HepG2 (cell line): ENCODE results near the gene APLF. TPM values are rescaled to one million over a fixed set of nuclear protein-coding genes. Genes with fewer than 3 reads are reported as not detected.

Experiments used
- ATAC-seq: fragments of 200-7000 bp; cut with Tn5 transposase; 3 replicates; pipeline ENCODE4 v1.9.1; 2020; ENCODE audit warnings: mild to moderate bottlenecking, moderate library complexity
- BruUV-seq: library from RNA; stranded (reverse); fragments of 400-500 nt; replicated peaks from 2 replicates; lab custom pipeline; 2021; lab: Mats Ljungman, UMichigan
- CTCF ChIA-PET: fragments of 300-600 bp; formaldehyde crosslinking; extraction: SDS; loops from one replicate; lab custom pipeline; 2021; ENCODE audit warnings: low total read pairs, inconsistent platforms, low intra/inter-chr PET ratio; lab: Yijun Ruan, JAX
- POLR2A ChIA-PET: fragments of 350-600 bp; sonication (Branson Sonifier 250); formaldehyde crosslinking; loops from one replicate; lab custom pipeline; 2020; ENCODE audit warnings: antibody characterized with exemption, inconsistent platforms; lab: Yijun Ruan, JAX
- DNase-seq: peaks from one replicate; pipeline ENCODE4 v3.0.0-alpha.2; 2015; ENCODE audit warnings: low spot score
- FAIRE-seq: peaks from 3 replicates; lab custom pipeline; 2011; peaks lifted over from hg19 to GRCh38; lab: Jason Lieb, UNC
- H2AFZ ChIP-seq: one replicate; pipeline ENCODE4 v1.6.1; 2011; ENCODE audit warnings: low read length, inconsistent platforms
- H3K27ac ChIP-seq: fragments of 300-600 bp; 3 replicates; pipeline ENCODE4 v1.8.0; 2011; ENCODE audit warnings: mixed run types, mild to moderate bottlenecking, mixed read lengths, low read length, inconsistent platforms; ENCODE audit not compliant: insufficient read depth; ENCODE audit errors: extremely low read length
- H3K27me3 ChIP-seq, 2 experiments: fragments of 200-600 bp in 1 of 2; 2 replicates in 1 of 2; 3 replicates in 1 of 2; pipeline versions ENCODE4 v1.6.0 to v1.8.0; 2011; ENCODE audit warnings: low read length in 2 of 2, mild to moderate bottlenecking in 2 of 2, moderate library complexity in 2 of 2, inconsistent platforms in 1 of 2; ENCODE audit not compliant: insufficient read depth in 2 of 2, control insufficient read depth in 1 of 2
- H3K36me3 ChIP-seq, 2 experiments: fragments of 200-600 bp in 1 of 2; replicated peaks in 1 of 2; 2 replicates in 1 of 2; 3 replicates in 1 of 2; pipeline versions ENCODE4 v1.5.1 to v1.8.0; 2011; ENCODE audit warnings: low read length in 2 of 2, inconsistent platforms in 1 of 2; ENCODE audit not compliant: insufficient read depth in 2 of 2, control insufficient read depth in 1 of 2
- H3K4me1 ChIP-seq: 2 replicates; pipeline ENCODE4 v1.5.1; 2012; ENCODE audit warnings: low read length, inconsistent platforms; ENCODE audit not compliant: insufficient read depth
- H3K4me2 ChIP-seq: 2 replicates; pipeline ENCODE4 v1.6.0; 2011; ENCODE audit warnings: low read depth, low read length, inconsistent platforms
- H3K4me3 ChIP-seq, 3 experiments: fragments of 200-600 bp in 1 of 3; sonication (generic), shearing (Covaris generic) in 1 of 3; replicated peaks in 1 of 3; 2 replicates each; pipeline ENCODE4 v1.5.1; 2011 to 2016; ENCODE audit warnings: low read length in 3 of 3, inconsistent platforms in 2 of 3, low read depth in 2 of 3, mild to moderate bottlenecking in 2 of 3, control low read depth in 1 of 3, mixed read lengths in 1 of 3; ENCODE audit not compliant: insufficient read depth in 1 of 3
- H3K79me2 ChIP-seq: one replicate; pipeline ENCODE4 v1.6.1; 2011; ENCODE audit warnings: low read length, inconsistent platforms; ENCODE audit not compliant: insufficient read depth
- H3K9ac ChIP-seq: 2 replicates; pipeline ENCODE4 v1.6.0; 2011; ENCODE audit warnings: mild to moderate bottlenecking, low read depth, low read length, inconsistent platforms; ENCODE audit not compliant: insufficient read depth
- H3K9me3 ChIP-seq: 2 replicates; pipeline ENCODE4 v1.5.1; 2012; ENCODE audit warnings: mild to moderate bottlenecking, low read length
- H4K20me1 ChIP-seq: 2 replicates; pipeline ENCODE4 v1.6.0; 2011; ENCODE audit warnings: inconsistent platforms, mild to moderate bottlenecking, low read length, moderate library complexity; ENCODE audit not compliant: insufficient read depth
- GABPB1 ChIP-seq: IDR thresholded peaks from 2 replicates; pipeline ENCODE4 v1.6.1; 2016; ENCODE audit warnings: mild to moderate bottlenecking, missing genetic modification reagents, moderate library complexity, missing compliant biosample characterization
- HMG20A ChIP-seq: IDR thresholded peaks from 2 replicates; pipeline ENCODE4 v1.6.1; 2016; ENCODE audit warnings: borderline replicate concordance
- KDM1A ChIP-seq: IDR thresholded peaks from 2 replicates; pipeline ENCODE4 v1.6.1; 2016; ENCODE audit warnings: missing compliant biosample characterization
- NONO ChIP-seq, 2 experiments: fragments of 450-650 bp in 1 of 2; sonication (generic) in 1 of 2; formaldehyde crosslinking in 1 of 2; IDR thresholded peaks in 1 of 2; conservative IDR thresholded peaks in 1 of 2; 2 replicates each; pipeline versions ENCODE4 v1.6.1 to v1.8.0; 2017 to 2022; ENCODE audit warnings: mild to moderate bottlenecking in 1 of 2, missing genetic modification reagents in 1 of 2, moderate library complexity in 1 of 2
- NR3C1 ChIP-seq: sonication (generic); formaldehyde crosslinking; IDR thresholded peaks from 2 replicates; pipeline ENCODE4 v1.4.0; 2020; ENCODE audit warnings: missing genetic modification reagents
- REPIN1 ChIP-seq: sonication (generic); formaldehyde crosslinking; IDR thresholded peaks from 2 replicates; pipeline ENCODE4 v1.8.0; 2022; ENCODE audit warnings: missing genetic modification reagents, low read depth, mild to moderate bottlenecking, borderline replicate concordance
- TBX2 ChIP-seq: sonication (generic); formaldehyde crosslinking; IDR thresholded peaks from 2 replicates; pipeline ENCODE4 v1.5.0; 2020; ENCODE audit warnings: missing genetic modification reagents, mild to moderate bottlenecking, borderline replicate concordance
- ZFAT ChIP-seq: sonication (generic); formaldehyde crosslinking; conservative IDR thresholded peaks from 2 replicates; pipeline ENCODE4 v1.8.1; 2023; ENCODE audit warnings: missing genetic modification reagents, inconsistent platforms
- ZNF232 ChIP-seq: sonication (generic); formaldehyde crosslinking; IDR thresholded peaks from 2 replicates; pipeline ENCODE4 v1.4.0; 2020; ENCODE audit warnings: missing genetic modification reagents, borderline replicate concordance
- ZNF598 ChIP-seq: sonication (generic); formaldehyde crosslinking; IDR thresholded peaks from 2 replicates; pipeline ENCODE4 v1.5.1; 2020; ENCODE audit warnings: mild to moderate bottlenecking, missing genetic modification reagents, borderline replicate concordance
- WGBS: methylation state at CpG from one replicate; pipeline ENCODE4 v1.1.6; 2017; ENCODE audit warnings: low lambda C conversion rate; 5-methylcytosine and 5-hydroxymethylcytosine counted together
- in situ Hi-C: cut with HindIII; loops from 2 replicates; pipeline ENCODE4 v1.10.0; 2017; ENCODE audit warnings: low pct_unique_long_range_greater_than_20kb; ENCODE audit not compliant: extremely low pct_ligation_motif_present
- intact Hi-C: fragments of 100-400 bp; cut with micrococcal nuclease; formaldehyde crosslinking; loops from one replicate; pipeline ENCODE4 v1.10.0; 2022; ENCODE audit not compliant: unreplicated experiment
- polyA plus RNA-seq, 8 experiments: library from polyadenylated mRNA; depleted of rRNA in 3 of 8; stranded (reverse) in 7 of 8; unstranded in 1 of 8; fragments of >200 nt; fragmentation: Illumina TruSeq in 4 of 8; extraction: Trizol in 4 of 8; gene quantifications; 2 replicates each; pipeline versions ENCODE4 v1.2.1 to v1.2.3, GENCODE V29; 2011 to 2016; ENCODE audit warnings: low read depth in 4 of 8, missing spikeins in 1 of 8, mixed read lengths in 1 of 8; ENCODE audit not compliant: insufficient read depth in 1 of 8
- total RNA-seq, 5 experiments: library from RNA; depleted of rRNA; stranded (reverse); fragments of >200 nt; fragmentation: Illumina TruSeq; extraction: Trizol; gene quantifications; 2 replicates each; pipeline ENCODE4 v1.2.3, GENCODE V29; 2016; ENCODE audit warnings: low read depth in 1 of 5
- TF ChIP-seq, protein P1 (sequence below): sonication (generic); formaldehyde crosslinking; IDR thresholded peaks from 2 replicates; pipeline ENCODE4 v1.5.0; 2020; ENCODE audit warnings: missing genetic modification reagents
- TF ChIP-seq, protein P2 (sequence below): sonication (generic); formaldehyde crosslinking; IDR thresholded peaks from 2 replicates; pipeline ENCODE4 v1.4.0; 2020; ENCODE audit warnings: missing genetic modification reagents

Gene APLF
- total and polyA plus RNA-seq, 2 of the 13 experiments (the other 11 are each of a cell fraction or from before 2014, with no cell fraction given), result 0.45 to 2.2 TPM

GRCh38 chr2:68605939-68606338 lies 138.6 kb downstream of the APLF start:
- WGBS, result 66% methylated on average over 1 of the region's 1 CpG
- Histone ChIP-seq H3K9ac (no peak overlapping the region), H3K36me3 (no peaks in the 10 kb centered on the region), H3K9me3 (peaks cover 14% of the 10 kb centered on the region), H3K4me2 (no peak overlapping the region), H3K4me3 (no peak overlapping the region), H3K27me3 (no peaks in the 10 kb centered on the region), H3K79me2 (no peaks in the 10 kb centered on the region), H2AFZ (no peak overlapping the region), H3K27ac (no peak overlapping the region), H3K4me1 (no peaks in the 10 kb centered on the region), H4K20me1 (no peaks in the 10 kb centered on the region)
- in situ Hi-C loops (no loop called here), intact Hi-C loops (no loop called here)
- DNase-seq, result no peak
- FAIRE-seq, result no peak
- BruUV-seq, result no TSS peak
- ATAC-seq, result no peak
- ChIA-PET POLR2A (no interaction called here), CTCF (no interaction called here)
- TF ChIP-seq, protein P1, sequence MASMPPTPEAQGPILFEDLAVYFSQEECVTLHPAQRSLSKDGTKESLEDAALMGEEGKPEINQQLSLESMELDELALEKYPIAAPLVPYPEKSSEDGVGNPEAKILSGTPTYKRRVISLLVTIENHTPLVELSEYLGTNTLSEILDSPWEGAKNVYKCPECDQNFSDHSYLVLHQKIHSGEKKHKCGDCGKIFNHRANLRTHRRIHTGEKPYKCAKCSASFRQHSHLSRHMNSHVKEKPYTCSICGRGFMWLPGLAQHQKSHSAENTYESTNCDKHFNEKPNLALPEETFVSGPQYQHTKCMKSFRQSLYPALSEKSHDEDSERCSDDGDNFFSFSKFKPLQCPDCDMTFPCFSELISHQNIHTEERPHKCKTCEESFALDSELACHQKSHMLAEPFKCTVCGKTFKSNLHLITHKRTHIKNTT, result no peak
- no peak for TF ChIP-seq NONO (IDR thresholded peaks at IDR 0.05)
- no peak for TF ChIP-seq NONO (CRISPR knock-in tag; conservative IDR thresholded peaks at IDR 0.05)
- no peak for TF ChIP-seq GABPB1 (CRISPR knock-in tag)
- no peak for TF ChIP-seq HMG20A (CRISPR knock-in tag)
- TF ChIP-seq REPIN1 (CRISPR knock-in tag), result no peak
- TF ChIP-seq, protein P2, sequence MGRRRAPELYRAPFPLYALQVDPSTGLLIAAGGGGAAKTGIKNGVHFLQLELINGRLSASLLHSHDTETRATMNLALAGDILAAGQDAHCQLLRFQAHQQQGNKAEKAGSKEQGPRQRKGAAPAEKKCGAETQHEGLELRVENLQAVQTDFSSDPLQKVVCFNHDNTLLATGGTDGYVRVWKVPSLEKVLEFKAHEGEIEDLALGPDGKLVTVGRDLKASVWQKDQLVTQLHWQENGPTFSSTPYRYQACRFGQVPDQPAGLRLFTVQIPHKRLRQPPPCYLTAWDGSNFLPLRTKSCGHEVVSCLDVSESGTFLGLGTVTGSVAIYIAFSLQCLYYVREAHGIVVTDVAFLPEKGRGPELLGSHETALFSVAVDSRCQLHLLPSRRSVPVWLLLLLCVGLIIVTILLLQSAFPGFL (CRISPR knock-in tag), result no peak
- TF ChIP-seq ZFAT (CRISPR knock-in tag), result no peak
- no peak for TF ChIP-seq KDM1A (CRISPR knock-in tag)
- TF ChIP-seq ZNF598, result no peak
- TF ChIP-seq ZNF232 (CRISPR knock-in tag), result no peak
- TF ChIP-seq TBX2 (CRISPR knock-in tag), result no peak
- no peak for TF ChIP-seq NR3C1 (CRISPR knock-in tag)
